Stomach (tissue), 9 donors: Measurements from ENCODE around the gene SIX1. TPM values are rescaled to one million over a fixed set of nuclear protein-coding genes. Genes with fewer than 3 reads are reported as not detected.
A peak's percentile ranks its signal among the peaks of the same experiment; 100 is the strongest.

Experiments used
- DNase-seq, 2 donors: peaks; one replicate each; pipeline versions ENCODE4 v3.0.0 to v3.0.0-alpha.2; 2013 to 2019
- H3K27ac ChIP-seq, 5 donors: fragments of 200-600 bp in 4 of 5; sonication (generic) in 4 of 5; one replicate each; pipeline ENCODE4 v1.5.1; 2013 to 2019; ENCODE audit warnings: mild to moderate bottlenecking in 1 of 5, moderate library complexity in 1 of 5
- H3K27me3 ChIP-seq, 3 donors: fragments of 200-600 bp; sonication (generic); one replicate each; pipeline ENCODE4 v1.5.1; 2017 to 2019; ENCODE audit warnings: mixed run types in 1 of 3
- H3K36me3 ChIP-seq, 4 donors: fragments of 200-600 bp; sonication (generic); 1 replicate in 3 of 4; 2 replicates in 1 of 4; pipeline ENCODE4 v1.5.1; 2016 to 2019
- H3K4me1 ChIP-seq, 4 donors: fragments of 200-600 bp; sonication (generic); one replicate each; pipeline ENCODE4 v1.5.1; 2016 to 2019
- H3K4me3 ChIP-seq, 4 donors: fragments of 200-600 bp; sonication (generic) in 3 of 4; one replicate each; pipeline ENCODE4 v1.5.1; 2016 to 2019; ENCODE audit warnings: mild to moderate bottlenecking in 1 of 4
- H3K9me3 ChIP-seq, 4 donors: fragments of 200-600 bp; sonication (generic); one replicate each; pipeline ENCODE4 v1.5.1; 2016 to 2019
- CTCF ChIP-seq, 7 experiments: fragments of 450-650 bp in 4 of 7; fragments of 200-600 bp in 3 of 7; sonication (generic) in 3 of 7; IDR thresholded peaks; one replicate each; pipeline ENCODE4 v1.5.1; 2016 to 2019; ENCODE audit warnings: antibody characterized with exemption in 7 of 7, control low read depth in 2 of 7, mild to moderate bottlenecking in 1 of 7
- EP300 ChIP-seq: sonication (generic); formaldehyde crosslinking; IDR thresholded peaks from one replicate; pipeline ENCODE4 v1.6.1; 2017; ENCODE audit warnings: antibody characterized with exemption
- POLR2A ChIP-seq, 4 donors: fragments of 450-650 bp; IDR thresholded peaks; one replicate each; pipeline ENCODE4 v1.6.1; 2016; ENCODE audit warnings: antibody characterized with exemption in 4 of 4, control low read depth in 2 of 4, mild to moderate bottlenecking in 1 of 4, moderate library complexity in 1 of 4
- POLR2AphosphoS5 ChIP-seq, 3 donors: sonication (generic); formaldehyde crosslinking; IDR thresholded peaks; one replicate each; pipeline ENCODE4 v1.6.1; 2016; ENCODE audit warnings: antibody characterized with exemption in 3 of 3
- WGBS, 5 donors: extraction: QIAGEN DNeasy Blood & Tissue Kit in 3 of 5; methylation state at CpG; one replicate each; pipeline versions ENCODE4 v1.1.5 to v1.1.7; 2013 to 2018; 5-methylcytosine and 5-hydroxymethylcytosine counted together
- intact Hi-C: fragments of 100-400 bp; cut with DNase I; formaldehyde crosslinking; loops from one replicate; pipeline ENCODE4 v1.15.1; 2023; ENCODE audit warnings: low total_unique reads
- polyA plus RNA-seq, 3 donors: library from polyadenylated mRNA; stranded (reverse); fragments of 200-250 nt; gene quantifications; one replicate each; pipeline ENCODE4 v1.2.3, GENCODE V29; 2013
- total RNA-seq, 5 donors: library from RNA; depleted of rRNA; stranded (reverse); fragments of >200 nt; gene quantifications; one replicate each; pipeline versions ENCODE4 v1.1.0 to v1.2.3, GENCODE V29; 2014 to 2016
- donor health status: healthy with polysubstance abuse.
- donor health status: Bipolar disorder and iron deficiency.
- donor health status: healthy.

Gene SIX1
- total and polyA plus RNA-seq, 8 donors, result 0.19 to 8.0 (median 0.67) TPM; not detected in 4

GRCh38 chr14:60642270-60643140, 6.8 kb downstream of the SIX1 start:
- TF ChIP-seq CTCF (IDR thresholded peaks at IDR 0.05) (no peak), POLR2AphosphoS5 (IDR thresholded peaks at IDR 0.05) (no peak), POLR2A (IDR thresholded peaks at IDR 0.05) (no peak), EP300 (no peak)
- H3K4me3 ChIP-seq, result peak overlapping the region in 2 of 4 donors; percentile 15 to 30

GRCh38 chr14:60641742-60642269, 7.5 kb downstream of the SIX1 start:
- no peaks in the 10 kb centered on the region for H3K36me3 ChIP-seq
- H3K4me1 ChIP-seq, result peaks cover 23 to 46% (median 34%) of the 10 kb centered on the region in 4 donors
- peak overlapping the region in 2 of 4 donors; percentile 15 to 30 for H3K4me3 ChIP-seq
- H3K27me3 ChIP-seq, result peaks cover 47 to 100% (median 97%) of the 10 kb centered on the region in 3 donors
- no peaks in the 10 kb centered on the region for H3K9me3 ChIP-seq
- H3K27ac ChIP-seq, result no peak overlapping the region
- 18 to 29% (median 25%) methylated on average over 24 to 25 of the region's 25 CpGs for WGBS, 5 donors
- intact Hi-C loops, result no loop called here
- TF ChIP-seq POLR2A (IDR thresholded peaks at IDR 0.05) (no peak), EP300 (no peak), POLR2AphosphoS5 (IDR thresholded peaks at IDR 0.05) (no peak), CTCF (IDR thresholded peaks at IDR 0.05) (no peak)
- no peak for DNase-seq

More at GRCh38 chr14:60642270-60643140, 6.8 kb downstream of the SIX1 start:
- intact Hi-C loops, result no loop called here
- Histone ChIP-seq H3K9me3 (no peaks in the 10 kb centered on the region), H3K36me3 (no peaks in the 10 kb centered on the region), H3K4me1 (peaks cover 27 to 49% (median 36%) of the 10 kb centered on the region in 4 donors), H3K27ac (no peak overlapping the region), H3K27me3 (peaks cover 46 to 100% (median 97%) of the 10 kb centered on the region in 3 donors)
- 5 to 22% (median 10%) methylated on average over 23 to 66 of the region's 66 CpGs for WGBS, 5 donors
- peak in 1 of 2 donors; percentile 65 for DNase-seq

GRCh38 chr14:60640859-60641741, 8.2 kb downstream of the SIX1 start:
- 19 to 34% (median 27%) methylated on average over 24 of the region's 24 CpGs for WGBS, 5 donors
- Histone ChIP-seq H3K27ac (no peak overlapping the region), H3K36me3 (no peaks in the 10 kb centered on the region), H3K4me1 (peaks cover 23 to 42% (median 32%) of the 10 kb centered on the region in 4 donors), H3K4me3 (no peak overlapping the region), H3K27me3 (peaks cover 44 to 100% (median 90%) of the 10 kb centered on the region in 3 donors), H3K9me3 (no peaks in the 10 kb centered on the region)
- no peak for DNase-seq
- intact Hi-C loops, result no loop called here
- TF ChIP-seq POLR2A (IDR thresholded peaks at IDR 0.05) (no peak), POLR2AphosphoS5 (IDR thresholded peaks at IDR 0.05) (no peak), CTCF (IDR thresholded peaks at IDR 0.05) (no peak), EP300 (no peak)

- no peaks in the 10 kb centered on the region for H3K36me3 ChIP-seq
- intact Hi-C loops, result no loop called here
- DNase-seq, result no peak
- 0 to 38% (median 0%) methylated on average over 1 of the region's 1 CpG for WGBS, 5 donors
- no peaks in the 10 kb centered on the region for H3K9me3 ChIP-seq
- TF ChIP-seq POLR2AphosphoS5 (IDR thresholded peaks at IDR 0.05) (no peak), EP300 (no peak), CTCF (IDR thresholded peaks at IDR 0.05) (no peak), POLR2A (IDR thresholded peaks at IDR 0.05) (no peak)
- H3K4me1 ChIP-seq, result peaks cover 23 to 42% (median 32%) of the 10 kb centered on the region in 4 donors
- peaks cover 39 to 94% (median 79%) of the 10 kb centered on the region in 3 donors for H3K27me3 ChIP-seq
- no peak overlapping the region for H3K4me3 ChIP-seq
- no peak overlapping the region for H3K27ac ChIP-seq
These were observed 9.6 kb downstream of the SIX1 start for GRCh38 chr14:60639674-60640073.
